Epidermal melanocyte (primary cell): ENCODE results near the gene TOM1.

Experiments used
- DNase-seq: peaks from one replicate; pipeline ENCODE4 v3.0.0; 2011; ENCODE audit warnings: low spot score; ENCODE audit not compliant: insufficient read length

The TOM1 gene

GRCh38 chr22:35306350-35306967 lies 6.8 kb downstream of the TOM1 start:
- no peak for DNase-seq

DNA sequence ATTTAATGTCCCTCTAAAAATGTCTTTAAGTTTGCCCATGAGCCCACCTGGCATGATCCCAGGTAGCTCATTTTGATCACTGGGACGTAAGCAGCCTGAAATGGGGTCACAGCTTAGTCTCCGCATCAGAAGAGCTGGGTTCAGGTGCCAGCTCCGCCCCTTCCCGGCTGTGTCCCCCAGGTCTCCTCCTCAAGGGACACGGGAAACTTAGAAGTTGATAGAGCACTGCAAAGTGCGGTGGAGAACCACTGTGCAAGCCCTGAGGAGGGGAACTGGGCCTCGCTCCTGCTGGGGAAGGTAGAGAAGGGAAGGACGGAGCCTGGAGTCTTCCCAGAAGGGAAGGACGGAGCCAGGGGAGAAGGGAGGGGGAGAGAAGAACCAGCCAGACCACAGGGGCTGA lies 7.7 kb downstream of the TOM1 start:
- no peak for DNase-seq

DNA sequence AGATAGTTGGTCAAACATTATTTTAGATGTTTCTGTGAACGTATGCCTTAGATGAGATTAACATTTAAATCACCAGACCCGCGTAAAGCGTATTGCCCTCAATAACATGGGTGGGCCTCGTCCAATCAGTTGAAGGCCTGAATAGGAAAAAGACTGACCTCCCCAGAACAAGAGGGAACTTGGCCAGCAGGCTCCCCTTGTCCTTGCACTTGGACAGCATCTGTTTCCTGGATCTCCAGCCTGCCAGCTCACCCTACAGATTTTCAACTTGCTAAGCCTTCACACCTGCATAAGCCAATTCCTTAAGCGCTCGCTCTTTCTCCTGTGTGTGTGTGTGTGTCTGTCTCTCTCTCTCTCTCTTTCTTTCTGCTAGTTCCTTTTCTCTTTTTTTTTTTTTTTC lies 8.2 kb downstream of the TOM1 start:
- no peak for DNase-seq

DNA sequence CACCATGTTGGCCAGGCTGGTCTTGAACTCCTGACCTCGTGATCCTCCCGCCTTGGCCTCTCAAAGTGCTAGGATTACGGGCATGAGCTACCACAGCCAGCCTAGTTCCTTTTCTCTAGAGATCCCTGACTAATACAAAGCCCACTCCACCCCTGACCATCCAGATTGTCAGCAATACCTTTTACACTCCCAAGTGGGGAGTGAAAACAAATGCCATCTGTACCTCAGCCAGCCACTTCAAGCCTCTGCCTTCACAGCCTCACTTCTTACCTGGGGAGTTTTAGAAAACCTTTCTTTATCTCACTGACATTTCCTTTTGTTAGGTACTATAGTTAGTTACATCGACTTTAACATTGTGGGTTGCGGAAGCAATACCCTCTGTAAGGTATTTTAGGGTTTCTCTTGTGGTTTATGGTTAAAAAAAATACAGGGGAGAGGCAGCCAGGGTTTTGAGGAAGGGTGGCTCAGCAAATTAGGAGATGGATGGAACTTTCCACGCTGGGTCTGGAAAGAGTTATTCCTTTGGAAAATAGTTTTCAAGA lies 8.9 kb downstream of the TOM1 start:
- no peak for DNase-seq

- no peak for DNase-seq
Observed at GRCh38 chr22:35310556-35311550, 11.2 kb downstream of the TOM1 start.

- no peak for DNase-seq
Observed at GRCh38 chr22:35311551-35311999, 11.9 kb downstream of the TOM1 start.

- DNase-seq: no peak
Observed at GRCh38 chr22:35312198-35313059, 12.7 kb downstream of the TOM1 start.

DNA sequence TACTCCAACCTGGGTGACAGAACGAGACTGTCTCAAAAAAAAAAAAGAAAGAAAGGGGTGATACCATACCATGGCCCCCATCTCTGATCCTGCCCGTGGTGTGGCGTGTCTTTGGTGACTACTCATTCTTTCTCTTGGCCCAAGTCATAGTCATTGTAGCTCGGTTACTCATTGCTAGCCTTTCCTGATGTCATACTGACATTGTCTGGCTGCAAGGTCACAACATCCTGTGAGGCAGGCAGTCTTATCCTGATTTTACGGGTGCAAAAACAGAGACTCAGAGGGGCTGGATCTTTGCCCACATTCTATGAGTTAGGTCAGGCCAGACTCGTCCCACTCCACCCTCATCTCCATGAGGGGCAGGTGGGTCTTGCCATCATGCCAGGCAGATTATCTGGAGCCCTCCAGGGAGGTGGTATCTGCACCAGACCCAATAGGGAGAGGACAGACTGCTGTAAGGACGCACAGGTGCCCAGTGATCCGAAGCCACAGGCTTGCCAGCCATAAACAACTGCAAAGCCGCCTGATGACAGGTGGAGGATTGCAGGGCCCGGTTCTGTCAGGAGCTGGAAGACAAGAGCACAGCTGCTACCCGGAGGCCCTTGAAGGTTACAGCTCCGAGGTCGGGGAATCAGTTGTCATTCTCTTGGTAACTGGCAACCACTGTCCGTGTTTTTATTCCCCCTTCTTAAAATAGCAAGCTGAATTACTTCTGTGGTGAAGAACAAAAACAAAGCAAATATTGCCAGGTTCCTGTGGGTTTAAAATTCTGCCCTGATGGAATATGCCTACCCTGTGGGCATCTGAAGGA lies 13.8 kb downstream of the TOM1 start:
- DNase-seq: no peak

GRCh38 chr22:35314161-35314942 lies 14.7 kb downstream of the TOM1 start:
- no peak for DNase-seq

- no peak for DNase-seq
Observed at GRCh38 chr22:35315141-35315854, 15.6 kb downstream of the TOM1 start.

- DNase-seq: no peak
Observed at GRCh38 chr22:35315855-35316745, 16.4 kb downstream of the TOM1 start.

DNA sequence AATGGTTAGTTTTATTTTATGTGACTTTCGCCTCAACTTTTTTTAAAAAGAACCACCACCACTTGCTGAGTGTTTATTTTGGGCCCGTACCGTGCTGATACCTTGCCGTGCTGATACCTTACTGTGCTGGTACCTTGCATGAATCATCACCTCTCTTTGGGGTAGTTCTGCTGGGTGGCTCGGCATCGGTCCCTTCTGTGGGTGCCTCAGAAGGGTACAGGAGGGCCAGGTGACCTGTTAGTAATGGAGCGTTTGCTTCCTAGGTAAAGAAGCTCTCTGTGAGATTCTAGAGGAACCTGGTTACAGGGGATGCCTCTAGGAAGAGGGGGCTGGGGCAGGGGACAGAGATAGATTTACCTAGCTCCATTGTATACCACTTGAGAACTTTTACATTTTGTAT lies 17.1 kb downstream of the TOM1 start:
- no peak for DNase-seq

DNA sequence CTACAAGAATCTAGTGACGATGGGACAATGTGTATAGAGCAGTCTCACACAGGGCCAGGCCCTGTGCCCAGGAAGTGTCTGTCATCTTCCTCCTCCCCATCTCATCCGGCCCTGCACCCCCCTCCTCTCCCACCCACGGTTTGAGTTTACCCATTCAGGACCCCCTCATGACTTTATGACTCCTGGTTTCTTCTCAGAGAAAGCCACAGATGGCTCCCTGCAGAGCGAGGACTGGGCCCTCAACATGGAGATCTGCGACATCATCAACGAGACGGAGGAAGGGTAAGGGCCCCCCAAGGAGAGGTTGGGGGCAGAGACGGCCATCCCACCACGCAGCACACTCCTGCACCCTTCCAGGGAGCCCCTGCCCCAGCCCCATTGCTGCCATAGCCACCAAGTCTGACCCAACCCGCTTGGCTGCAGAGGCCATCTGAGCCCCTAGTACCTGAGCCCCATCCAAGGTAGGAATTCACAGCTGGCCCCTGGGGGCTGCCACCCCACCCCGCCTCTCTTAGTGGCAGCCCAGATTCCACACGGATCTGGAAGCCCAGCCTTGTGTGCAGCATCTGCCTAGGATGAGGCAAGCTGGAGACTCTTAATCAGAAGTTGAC lies 18.1 kb downstream of the TOM1 start:
- no peak for DNase-seq

DNA sequence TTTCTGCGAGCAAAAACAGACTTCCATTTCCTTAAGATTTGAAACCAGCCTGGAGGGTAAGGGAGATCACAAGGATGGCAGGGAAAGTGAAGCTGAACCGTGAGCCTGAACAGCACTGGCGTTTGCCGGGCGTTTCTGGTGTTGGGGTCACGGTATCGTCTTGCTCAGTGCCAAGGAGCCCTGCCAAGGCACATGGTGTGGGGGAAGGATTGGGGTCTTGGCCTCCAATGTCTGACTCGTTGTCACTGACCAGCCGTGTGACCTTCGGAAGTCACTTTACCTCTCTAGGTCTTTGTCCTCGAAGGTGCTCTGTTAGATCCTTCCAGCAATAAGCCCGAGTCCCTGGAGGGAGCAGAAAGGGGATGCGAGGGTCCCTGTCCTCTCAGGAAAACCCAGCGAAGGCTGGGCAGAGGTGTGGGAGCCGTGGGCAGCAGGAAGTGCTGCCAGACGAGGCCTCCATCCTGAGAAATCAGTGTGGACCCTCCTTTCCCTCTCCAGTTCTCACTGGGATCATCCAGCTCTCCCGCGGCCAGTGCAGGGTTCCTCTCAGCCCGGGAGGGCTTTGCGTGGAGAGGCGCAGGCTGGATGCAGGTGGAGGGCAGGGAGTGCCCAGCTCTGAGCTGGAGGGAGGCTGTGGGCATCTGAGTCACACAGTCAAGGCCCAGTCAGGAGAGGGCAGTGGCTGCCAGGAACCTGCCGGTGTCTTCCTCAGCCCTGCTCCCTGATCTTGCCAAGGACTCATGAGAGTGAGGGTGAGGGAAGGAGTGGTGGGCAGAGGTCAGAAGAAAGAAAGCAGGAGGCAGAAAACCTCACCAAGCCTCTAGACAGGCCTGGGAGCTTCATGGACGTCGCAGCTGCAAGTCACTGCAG lies 18.9 kb downstream of the TOM1 start:
- peak; percentile 43 for DNase-seq

DNA sequence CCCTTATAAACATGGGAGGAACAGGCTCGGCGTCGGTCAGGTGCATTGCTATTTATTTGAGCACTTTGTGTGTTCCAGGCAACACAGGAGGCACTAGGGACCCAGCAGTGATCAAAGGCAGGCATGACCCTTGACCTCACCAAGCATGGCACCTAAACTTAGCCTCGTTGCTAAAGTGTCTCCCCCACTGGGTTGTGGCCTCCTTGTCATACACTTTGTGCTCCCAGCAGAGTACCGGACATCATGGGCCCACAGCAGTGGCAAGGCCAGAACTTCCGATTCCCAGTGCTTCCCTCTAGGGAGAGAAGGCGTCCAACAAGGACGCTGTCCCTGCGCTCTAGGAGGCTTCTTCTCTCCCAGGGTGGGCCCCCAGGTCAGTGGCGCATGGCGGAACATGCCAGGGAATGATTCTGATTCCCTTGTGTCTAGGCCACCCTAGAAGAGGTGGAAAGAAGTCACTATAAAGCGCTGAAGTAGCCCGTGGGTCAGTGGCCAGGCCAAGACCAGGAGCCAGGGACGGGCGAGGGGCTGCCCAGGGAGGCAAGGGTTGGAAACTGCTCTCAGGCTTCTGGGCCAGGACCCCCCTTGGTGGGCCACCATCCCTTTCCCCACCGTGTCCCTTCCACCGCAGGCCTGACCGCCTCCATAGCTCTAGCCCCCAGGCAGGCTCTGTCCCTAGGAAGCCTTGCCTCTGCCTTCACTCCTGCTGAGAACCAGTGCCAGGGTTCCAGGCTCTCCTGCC lies 19.7 kb downstream of the TOM1 start:
- DNase-seq: no peak

DNA sequence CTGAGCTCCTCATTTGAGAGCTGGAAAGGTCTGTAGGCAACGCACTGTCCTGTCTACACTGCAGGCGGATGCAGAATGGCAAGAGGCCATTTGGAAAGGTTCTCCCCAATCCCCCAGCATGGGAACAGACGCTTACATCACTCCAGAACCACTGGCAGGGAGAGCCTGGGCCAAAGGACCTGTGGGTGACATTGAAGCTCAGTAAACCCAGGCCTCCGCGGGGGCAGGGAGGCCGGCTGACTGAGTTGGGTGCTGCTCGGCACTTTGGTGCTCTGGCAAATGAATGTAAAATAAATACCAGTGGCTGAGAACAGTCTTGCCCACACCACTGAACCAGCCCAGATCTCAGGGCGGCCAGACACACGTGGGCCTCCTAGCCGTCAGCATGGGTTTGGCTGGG lies 22.4 kb downstream of the TOM1 start:
- DNase-seq: no peak
